ENCODE data around the gene ZNF804A.

DNA sequence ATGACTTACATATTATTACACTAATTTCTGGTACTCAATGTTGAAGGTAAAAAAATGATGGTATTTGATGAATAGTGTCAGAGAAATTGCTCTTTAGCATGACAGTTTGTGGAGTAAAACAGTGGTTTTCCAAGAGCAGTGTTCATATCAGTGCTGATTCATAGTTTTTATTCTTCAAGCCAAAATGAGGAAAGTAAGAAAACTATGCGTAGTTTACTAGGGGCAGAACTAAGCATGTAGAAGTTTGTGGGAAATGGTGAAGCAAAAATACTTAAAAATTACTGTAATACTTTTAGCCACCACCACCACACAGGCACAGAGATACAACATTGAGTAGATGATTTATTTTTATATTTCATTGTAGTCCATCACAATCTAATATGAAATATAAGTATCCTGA is 137.3 kb downstream of the ZNF804A start:
- TF ChIP-seq EZH2 (IDR thresholded peaks at IDR 0.05; ENCODE audit: insufficient read depth, poor library complexity, severe bottlenecking) (no peak), EZH2phosphoT487 (IDR thresholded peaks at IDR 0.05; ENCODE audit: insufficient read depth, low read depth) (no peak)

Data from GM23248 (cell line).